Measurements from ENCODE around the gene NOTCH2NLA.
"Not testable (repeated sequence)": the region's sequence is repeated elsewhere in the genome, so short reads cannot be mapped to it uniquely, and the experiment has no call there.

The NOTCH2NLA gene

DNA sequence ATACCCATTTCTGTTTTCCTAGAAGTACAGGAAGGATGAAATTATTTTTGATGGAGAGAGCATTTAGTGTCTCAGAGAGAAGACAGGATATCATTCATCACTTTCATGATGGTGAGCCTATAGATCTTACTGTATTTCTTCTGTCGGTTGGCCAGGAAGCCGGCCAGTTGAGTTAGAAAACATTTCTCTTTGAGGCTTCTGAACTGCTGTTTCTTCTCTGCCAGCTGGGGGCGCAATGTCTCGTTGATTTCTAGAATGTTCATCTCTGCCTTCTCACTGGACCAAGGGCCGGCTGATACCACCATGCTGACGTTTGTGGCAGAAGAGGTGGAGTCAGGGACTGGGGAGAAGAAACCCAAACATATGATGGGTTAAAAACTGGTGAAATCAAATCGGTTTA is 84.4 kb downstream of the NOTCH2NLA start, which contains the start of gene NBPF10:
TSS of gene NBPF10 (minus strand) at position 340 of the 400 bp plus-strand sequence. CDS start at position 305, 35 bp downstream.
- not testable (repeated sequence) for DNase-seq

All from stimulated activated CD8-positive, alpha-beta memory T cell treated with anti-CD3 and anti-CD28 coated beads, Interleukin-4, amount 100 ng/mL, for 48 hours (primary cell).